A673 (cell line): Measurements from ENCODE around the gene HAPLN3. TPM values are rescaled to one million over a fixed set of nuclear protein-coding genes. Genes with fewer than 3 reads are reported as not detected.
A peak's percentile ranks its signal among the peaks of the same experiment; 100 is the strongest.

Experiments
- BruUV-seq: library from RNA; stranded (reverse); fragments of 400-500 nt; replicated peaks from 2 replicates; lab custom pipeline; 2021; lab: Mats Ljungman, UMichigan
- CTCF ChIA-PET: fragments of 300-600 bp; sonication (Branson Sonifier 250); formaldehyde crosslinking; loops from one replicate; lab custom pipeline; 2022; ENCODE audit warnings: antibody characterized with exemption; lab: Charles Lee
- POLR2A ChIA-PET: fragments of 300-600 bp; sonication (Branson Sonifier 250); formaldehyde crosslinking; loops from one replicate; lab custom pipeline; 2022; ENCODE audit warnings: antibody characterized with exemption; ENCODE audit not compliant: low non-redundant PET; lab: Charles Lee
- DNase-seq: peaks from one replicate; pipeline ENCODE4 v3.0.0-alpha.2; 2015; ENCODE audit warnings: low spot score
- H3K27ac ChIP-seq: fragments of 200-600 bp; sonication (generic); 2 replicates; pipeline ENCODE4 v1.5.1; 2016; ENCODE audit warnings: mixed run types, low read depth, mild to moderate bottlenecking, mixed read lengths, antibody characterized with exemption, low read length; ENCODE audit not compliant: poor library complexity, severe bottlenecking
- H3K27me3 ChIP-seq: fragments of 200-600 bp; sonication (generic); replicated peaks from 2 replicates; pipeline ENCODE4 v1.6.1; 2017; ENCODE audit warnings: mixed run types, low read depth, mild to moderate bottlenecking, mixed read lengths, antibody characterized with exemption, low read length; ENCODE audit not compliant: insufficient read depth, poor library complexity
- H3K36me3 ChIP-seq: fragments of 200-600 bp; sonication (generic); 2 replicates; pipeline ENCODE4 v1.6.1; 2016; ENCODE audit warnings: mixed run types, mild to moderate bottlenecking, mixed read lengths, antibody characterized with exemption, low read length; ENCODE audit not compliant: insufficient read depth, poor library complexity, severe bottlenecking
- H3K4me1 ChIP-seq: fragments of 200-600 bp; sonication (generic); 2 replicates; pipeline ENCODE4 v1.6.1; 2017; ENCODE audit warnings: mixed run types, mild to moderate bottlenecking, mixed read lengths, antibody characterized with exemption, low read length; ENCODE audit not compliant: insufficient read depth, poor library complexity, severe bottlenecking
- H3K4me3 ChIP-seq: fragments of 200-600 bp; sonication (generic); 2 replicates; pipeline ENCODE4 v1.5.1; 2016; ENCODE audit warnings: low read depth, mixed run types, mild to moderate bottlenecking, mixed read lengths, low read length; ENCODE audit not compliant: poor library complexity, severe bottlenecking
- H3K9me3 ChIP-seq: fragments of 200-600 bp; sonication (generic); 2 replicates; pipeline ENCODE4 v1.6.1; 2016; ENCODE audit warnings: mixed run types, low read depth, mild to moderate bottlenecking, mixed read lengths, antibody characterized with exemption, low read length; ENCODE audit not compliant: poor library complexity, severe bottlenecking
- EZH2 ChIP-seq: fragments of 200-600 bp; sonication (generic); IDR thresholded peaks from 2 replicates; pipeline ENCODE4 v1.6.1; 2017; ENCODE audit warnings: borderline replicate concordance, low read depth, mild to moderate bottlenecking, mixed read lengths, antibody characterized with exemption, low read length; ENCODE audit not compliant: poor library complexity, severe bottlenecking
- intact Hi-C: fragments of 100-400 bp; cut with micrococcal nuclease; formaldehyde crosslinking; loops from one replicate; pipeline ENCODE4 v1.10.0; 2022; ENCODE audit not compliant: unreplicated experiment
- total RNA-seq: library from RNA; stranded (reverse); gene quantifications from 2 replicates; pipeline ENCODE4 v1.2.3, GENCODE V29; 2021
- TF ChIP-seq, protein P1 (sequence below): fragments of 300-800, 200-600 bp; sonication (generic); conservative IDR thresholded peaks from 2 replicates; pipeline ENCODE4 v1.5.1; 2017; ENCODE audit warnings: low read depth, mild to moderate bottlenecking, antibody characterized with exemption, low read length, moderate library complexity, mixed read lengths

Gene HAPLN3
- total RNA-seq, 1 experiment from 2014 or later = 1.4 TPM

DNA sequence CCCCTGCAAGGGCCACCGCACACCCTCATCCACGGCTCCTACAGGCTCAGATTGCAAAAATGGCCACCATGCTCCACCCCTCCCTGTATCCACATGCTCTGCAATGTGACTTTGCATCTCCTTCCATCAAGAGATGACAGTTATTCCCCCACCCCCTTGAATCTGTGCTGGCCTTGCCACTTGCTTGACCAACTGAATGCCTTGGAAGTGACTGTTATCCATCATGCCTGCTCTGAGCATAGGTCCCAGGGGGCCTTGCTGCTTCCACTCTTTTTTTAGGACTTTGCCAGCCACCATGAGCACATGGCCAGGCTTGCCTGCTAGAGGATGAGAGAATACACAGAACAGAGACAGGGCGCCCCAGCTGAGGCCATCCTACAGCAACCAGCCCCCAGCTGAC, 13.6 kb downstream of the HAPLN3 start:
- H3K9me3 ChIP-seq = no peaks in the 10 kb centered on the region
- no peaks in the 10 kb centered on the region for H3K4me1 ChIP-seq
- intact Hi-C loops = no loop called here
- H3K4me3 ChIP-seq = no peak overlapping the region
- no TSS peak for BruUV-seq
- ChIA-PET CTCF (no interaction called here), POLR2A (no interaction called here)
- no peak for TF ChIP-seq EZH2
- TF ChIP-seq, protein P1, sequence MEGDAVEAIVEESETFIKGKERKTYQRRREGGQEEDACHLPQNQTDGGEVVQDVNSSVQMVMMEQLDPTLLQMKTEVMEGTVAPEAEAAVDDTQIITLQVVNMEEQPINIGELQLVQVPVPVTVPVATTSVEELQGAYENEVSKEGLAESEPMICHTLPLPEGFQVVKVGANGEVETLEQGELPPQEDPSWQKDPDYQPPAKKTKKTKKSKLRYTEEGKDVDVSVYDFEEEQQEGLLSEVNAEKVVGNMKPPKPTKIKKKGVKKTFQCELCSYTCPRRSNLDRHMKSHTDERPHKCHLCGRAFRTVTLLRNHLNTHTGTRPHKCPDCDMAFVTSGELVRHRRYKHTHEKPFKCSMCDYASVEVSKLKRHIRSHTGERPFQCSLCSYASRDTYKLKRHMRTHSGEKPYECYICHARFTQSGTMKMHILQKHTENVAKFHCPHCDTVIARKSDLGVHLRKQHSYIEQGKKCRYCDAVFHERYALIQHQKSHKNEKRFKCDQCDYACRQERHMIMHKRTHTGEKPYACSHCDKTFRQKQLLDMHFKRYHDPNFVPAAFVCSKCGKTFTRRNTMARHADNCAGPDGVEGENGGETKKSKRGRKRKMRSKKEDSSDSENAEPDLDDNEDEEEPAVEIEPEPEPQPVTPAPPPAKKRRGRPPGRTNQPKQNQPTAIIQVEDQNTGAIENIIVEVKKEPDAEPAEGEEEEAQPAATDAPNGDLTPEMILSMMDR = no peak
- H3K27me3 ChIP-seq = no peaks in the 10 kb centered on the region
- no peak overlapping the region for H3K27ac ChIP-seq
- no peaks in the 10 kb centered on the region for H3K36me3 ChIP-seq
- DNase-seq = no peak

DNA sequence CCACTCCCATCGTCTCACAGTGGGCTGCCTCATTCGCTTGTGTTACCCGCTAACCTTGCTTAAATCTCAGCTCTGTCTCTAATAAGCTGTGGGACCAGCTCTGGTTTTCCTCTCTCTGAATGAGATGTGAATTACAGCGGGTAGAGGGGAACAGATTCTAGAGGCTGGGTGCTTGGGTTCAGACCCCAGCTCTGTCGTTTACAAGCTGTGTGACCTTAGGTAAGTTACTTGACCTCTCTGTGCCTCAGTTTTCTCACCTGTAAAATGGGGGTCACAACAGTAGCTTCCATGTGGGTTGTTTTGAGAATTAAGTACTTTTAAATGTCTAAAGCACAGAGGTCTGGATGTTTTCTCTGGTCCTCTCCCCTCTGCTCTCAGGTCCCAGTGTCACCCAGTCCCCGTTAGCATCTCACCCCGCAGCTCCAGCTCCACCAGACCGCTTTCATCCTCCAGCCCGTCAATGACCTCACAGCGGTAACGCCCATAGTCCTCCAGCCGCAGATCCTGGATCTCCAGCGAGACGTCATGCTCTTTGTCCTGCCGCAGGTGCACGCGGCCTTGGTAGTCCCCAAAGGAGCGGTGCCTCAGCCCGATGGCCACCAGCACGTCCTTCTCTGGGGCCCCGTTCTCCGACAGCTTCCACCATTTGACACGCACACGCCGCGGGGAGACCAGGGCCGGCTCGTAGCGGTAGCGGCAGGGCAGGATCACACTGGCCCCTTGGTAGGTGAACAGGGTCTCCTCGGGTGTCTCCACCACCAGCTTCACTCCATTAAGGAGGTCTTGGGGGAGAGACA, 14.2 kb downstream of the HAPLN3 start:
- Histone ChIP-seq H3K27me3 (no peaks in the 10 kb centered on the region), H3K36me3 (no peaks in the 10 kb centered on the region), H3K9me3 (no peaks in the 10 kb centered on the region), H3K4me3 (no peak overlapping the region), H3K4me1 (no peaks in the 10 kb centered on the region), H3K27ac (no peak overlapping the region)
- no TSS peak for BruUV-seq
- DNase-seq = no peak
- POLR2A ChIA-PET = interaction anchor here (0.7 kb wide), 1 partner anchor 35 kb away, joined by 3 read pairs; no protein-coding TSS in a partner anchor
- no peak for TF ChIP-seq EZH2
- TF ChIP-seq, protein P1 = no peak
- intact Hi-C loops = no loop called here
- CTCF ChIA-PET = interaction anchor here (0.7 kb wide), 1 partner anchor 24 kb away, joined by 3 read pairs; no protein-coding TSS in a partner anchor

DNA sequence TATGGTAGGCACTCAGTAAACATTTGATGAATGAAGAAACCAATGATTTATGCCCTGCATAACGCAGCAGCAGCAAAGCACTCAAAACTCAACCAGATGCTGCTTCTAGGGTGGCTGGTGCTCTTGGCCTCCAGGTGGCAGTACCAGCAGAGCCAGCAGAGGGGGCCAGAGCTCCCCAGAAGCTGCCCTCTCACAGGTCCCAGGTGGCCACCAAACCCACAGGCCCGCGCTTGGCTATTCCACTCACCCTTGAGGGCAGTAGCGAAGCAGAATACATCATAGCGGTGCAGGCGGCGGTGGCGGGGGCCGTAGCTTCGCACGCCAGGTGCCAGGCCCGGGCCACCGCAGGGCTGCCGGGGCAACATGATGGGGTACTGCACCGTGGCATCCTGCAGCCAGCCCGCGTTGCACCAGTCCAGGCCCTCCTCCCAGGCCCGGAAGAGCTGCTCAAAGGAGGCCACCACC, 16.6 kb downstream of the HAPLN3 start:
- H3K9me3 ChIP-seq = no peaks in the 10 kb centered on the region
- H3K27me3 ChIP-seq = peaks cover 11% of the 10 kb centered on the region
- CTCF ChIA-PET = interaction anchor here (0.6 to 0.9 kb wide), 5 partner anchors 8 to 265 kb away, joined by 3 read pairs; no protein-coding TSS in a partner anchor
- no peaks in the 10 kb centered on the region for H3K36me3 ChIP-seq
- H3K27ac ChIP-seq = no peak overlapping the region
- intact Hi-C loops = no loop called here
- no peaks in the 10 kb centered on the region for H3K4me1 ChIP-seq
- BruUV-seq = no TSS peak
- TF ChIP-seq, protein P1 = peak; percentile 90
- no peak for TF ChIP-seq EZH2
- H3K4me3 ChIP-seq = no peak overlapping the region
- POLR2A ChIA-PET = no interaction called here
- peak; percentile 61 for DNase-seq
